Stimulated activated CD8-positive, alpha-beta memory T cell treated with anti-CD3 and anti-CD28 coated beads, Interleukin-7, amount 100 ng/mL, for 4 hours (primary cell): ENCODE measurements around the gene DYNLT1.
"Not testable (repeated sequence)": the region's sequence is repeated elsewhere in the genome, so short reads cannot be mapped to it uniquely, and the experiment has no call there.

ENCODE experiments used
- DNase-seq, 2 donors: peaks; one replicate each; pipeline ENCODE4 v3.0.0-alpha.2; 2020; ENCODE audit warnings: low read depth in 2 of 2

The DYNLT1 gene

DNA sequence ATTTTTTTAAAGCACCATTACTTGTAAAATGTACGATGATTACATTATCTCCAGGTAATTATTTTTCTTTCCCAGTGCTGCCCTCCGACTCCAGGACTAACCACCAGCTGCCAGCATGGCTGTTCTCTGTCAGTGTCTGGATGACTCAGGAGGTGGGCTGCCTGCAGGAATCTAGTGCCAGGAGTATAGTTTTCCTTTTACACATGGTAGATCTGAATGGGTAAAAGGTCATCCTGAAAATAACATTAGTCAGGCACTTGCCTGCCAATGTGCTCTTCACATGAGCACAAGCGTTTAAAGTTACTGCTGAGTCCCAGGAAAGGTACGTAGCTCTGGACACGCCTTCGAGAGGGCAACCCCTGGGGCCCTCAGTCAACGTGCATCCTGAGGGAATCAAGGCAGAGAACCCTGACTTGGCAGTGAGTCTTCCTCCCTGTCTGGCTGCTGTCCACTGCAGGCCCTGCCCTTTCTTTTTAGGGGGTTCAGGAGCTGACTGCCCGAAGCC is 2.4 kb downstream of the DYNLT1 start:
- DNase-seq: no peak

DNA sequence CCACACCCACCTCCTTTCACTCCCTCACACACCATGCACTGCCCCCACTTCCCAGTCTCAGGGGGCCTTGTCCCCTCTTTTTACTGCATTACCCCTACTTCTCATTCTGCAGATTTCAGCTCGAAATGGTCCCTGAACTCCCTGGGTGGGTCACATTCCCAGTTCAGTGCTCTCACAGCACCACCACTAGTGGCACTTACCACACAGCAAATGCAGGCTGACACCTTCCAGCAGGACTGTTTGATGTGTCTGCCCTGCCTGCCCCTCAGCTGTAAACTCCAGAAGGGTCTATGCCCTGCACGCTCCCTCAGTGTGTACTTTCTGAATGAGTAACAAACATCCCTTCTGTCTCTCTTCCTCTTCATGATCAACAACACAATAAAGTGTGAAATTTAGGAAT is 4.0 kb downstream of the DYNLT1 start:
- no peak for DNase-seq

DNA sequence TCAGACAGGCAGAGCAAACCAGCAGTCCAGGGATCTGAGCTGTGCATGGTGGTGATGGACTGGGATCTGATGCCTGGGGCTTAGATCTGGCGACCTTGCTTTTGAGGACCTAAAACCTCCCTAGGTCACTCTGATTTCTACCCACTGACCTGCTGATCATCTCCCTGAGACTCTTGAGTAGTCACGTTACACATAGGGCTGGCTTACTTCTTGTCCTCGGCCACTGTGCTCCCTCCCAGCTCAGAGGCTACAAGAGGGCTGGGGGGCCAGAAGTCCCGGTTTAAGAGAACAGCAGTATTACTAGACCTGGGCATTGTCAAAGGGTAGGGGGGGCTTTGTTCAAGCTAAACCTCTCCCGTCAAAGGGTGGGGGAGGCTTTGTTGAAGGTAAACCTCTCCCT is 5.5 kb downstream of the DYNLT1 start:
- DNase-seq: no peak

DNA sequence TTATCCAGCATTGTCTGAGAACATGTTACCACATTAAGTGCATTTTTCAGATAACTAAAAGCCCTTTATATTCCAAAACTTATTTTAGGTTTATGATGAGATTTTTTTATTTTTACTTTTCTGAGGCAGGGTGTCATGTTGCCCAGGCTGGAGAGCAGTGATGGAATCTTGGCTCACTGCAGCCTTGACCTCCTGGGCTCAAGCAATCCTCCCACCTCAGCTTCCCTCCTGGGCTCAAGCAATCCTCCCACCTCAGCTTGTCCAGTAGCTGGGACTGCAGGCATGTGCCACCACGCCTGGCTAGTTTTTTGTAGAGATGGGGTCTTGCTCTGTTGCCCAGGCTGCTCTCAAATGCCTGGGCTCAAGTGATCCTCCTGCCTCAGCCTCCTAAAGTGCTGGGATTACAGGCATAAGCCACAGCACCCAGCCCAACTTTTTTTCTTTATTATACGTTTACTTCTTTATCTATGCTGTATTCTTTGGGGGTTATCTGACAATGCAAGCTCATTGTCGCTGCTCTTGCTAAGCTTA is 6.2 kb downstream of the DYNLT1 start:
- DNase-seq: no peak

DNA sequence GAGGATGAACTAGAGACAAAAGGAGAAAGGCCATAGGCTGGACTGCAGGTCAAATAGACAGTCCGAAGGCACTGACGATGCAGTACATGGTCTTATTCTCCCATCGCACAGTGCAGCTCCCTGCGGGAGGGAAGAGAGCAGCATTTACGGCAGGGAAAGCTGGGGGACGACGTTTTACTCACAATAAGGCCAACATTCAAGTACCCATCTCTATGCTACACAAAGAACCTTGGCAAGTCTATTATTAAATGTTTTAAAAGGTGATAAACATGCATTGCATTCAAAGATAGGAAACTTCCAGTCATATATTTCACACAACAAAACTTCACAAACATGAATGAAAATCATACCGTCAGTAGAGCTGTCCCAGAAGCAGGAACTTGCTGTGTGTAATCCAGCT is 7.8 kb downstream of the DYNLT1 start:
- no peak for DNase-seq

DNA sequence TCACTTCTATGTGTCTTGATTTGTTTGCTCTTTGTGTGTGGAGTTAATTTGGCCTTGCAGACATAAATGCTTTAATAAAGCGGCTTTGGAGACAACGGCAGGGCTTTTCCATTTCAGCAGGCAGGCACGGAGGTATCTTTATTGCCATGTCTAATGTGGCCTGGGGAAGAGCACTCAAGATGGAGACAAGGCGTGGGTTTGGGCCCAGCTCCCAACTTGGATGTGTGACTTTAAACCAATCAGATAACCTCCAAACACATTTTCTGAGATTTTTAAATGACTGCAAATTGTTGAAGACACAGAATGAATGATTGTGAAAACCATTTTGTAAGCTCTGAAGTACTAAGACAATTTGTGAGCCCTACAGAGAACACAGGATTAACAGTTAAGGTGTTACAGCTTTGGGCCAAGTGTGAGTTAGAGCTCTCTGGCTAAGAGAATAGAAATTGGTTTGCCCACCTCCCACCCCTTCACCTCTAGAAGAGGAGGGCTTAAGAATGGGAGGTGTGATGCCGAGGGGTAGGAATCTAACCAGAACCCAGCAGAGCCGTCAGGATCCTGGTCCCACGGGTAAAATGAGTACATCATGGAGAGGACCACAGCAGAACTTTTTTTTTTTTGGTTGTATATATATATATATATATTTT is 9.0 kb downstream of the DYNLT1 start:
- no peak for DNase-seq

DNA sequence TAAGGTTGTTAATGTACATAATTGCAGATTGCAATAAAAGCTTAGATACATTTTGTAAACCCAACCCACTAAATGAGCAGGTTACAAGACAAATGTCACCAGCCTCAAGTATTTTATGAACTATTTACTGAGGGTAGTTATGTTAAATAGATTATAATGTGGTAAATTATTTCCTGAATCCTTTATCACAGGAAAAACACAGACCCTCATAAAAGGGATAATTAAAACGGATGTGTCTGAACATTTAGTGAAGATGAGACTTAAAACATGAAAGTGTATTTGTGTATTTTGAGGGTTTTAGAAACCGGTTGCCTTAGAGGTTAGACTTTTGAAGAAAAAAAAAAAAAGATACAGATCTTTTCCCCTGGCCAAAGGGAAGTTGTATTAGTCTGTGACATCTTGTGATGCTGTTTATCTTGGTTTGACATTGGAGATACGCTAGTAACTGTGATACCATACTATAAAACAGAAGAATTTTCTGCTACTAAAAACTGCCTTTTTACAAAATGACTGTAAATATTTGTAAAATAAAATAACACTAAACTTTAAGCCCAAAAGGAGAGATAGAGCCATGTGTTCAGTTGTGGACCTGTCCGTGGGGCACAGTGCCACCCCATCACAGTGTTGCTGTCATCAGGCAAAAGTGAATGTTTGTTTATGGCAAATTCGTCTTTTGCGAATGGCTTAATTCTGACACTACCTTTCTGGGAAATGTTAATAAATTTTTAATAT is 9.7 kb downstream of the DYNLT1 start:
- no peak for DNase-seq

DNA sequence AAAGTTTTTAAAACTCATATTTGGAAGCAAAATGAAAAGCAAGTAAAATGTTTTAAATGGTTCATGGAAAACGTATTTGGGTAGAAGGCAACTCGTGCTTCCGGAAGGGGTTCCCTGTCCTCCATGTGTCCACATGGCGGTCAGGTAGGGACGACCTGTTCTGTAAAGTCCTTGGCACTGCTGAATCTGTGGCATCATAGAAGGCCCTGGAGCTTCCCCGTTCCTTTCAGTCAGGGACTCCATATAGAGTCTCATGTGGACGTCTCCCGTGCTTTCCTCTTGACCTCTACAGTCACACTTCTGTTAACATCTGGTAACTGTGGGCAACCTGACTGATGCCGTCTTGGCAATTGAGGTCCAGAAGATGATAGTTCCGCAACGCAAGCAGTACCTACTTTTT is 11.4 kb downstream of the DYNLT1 start:
- no peak for DNase-seq

DNA sequence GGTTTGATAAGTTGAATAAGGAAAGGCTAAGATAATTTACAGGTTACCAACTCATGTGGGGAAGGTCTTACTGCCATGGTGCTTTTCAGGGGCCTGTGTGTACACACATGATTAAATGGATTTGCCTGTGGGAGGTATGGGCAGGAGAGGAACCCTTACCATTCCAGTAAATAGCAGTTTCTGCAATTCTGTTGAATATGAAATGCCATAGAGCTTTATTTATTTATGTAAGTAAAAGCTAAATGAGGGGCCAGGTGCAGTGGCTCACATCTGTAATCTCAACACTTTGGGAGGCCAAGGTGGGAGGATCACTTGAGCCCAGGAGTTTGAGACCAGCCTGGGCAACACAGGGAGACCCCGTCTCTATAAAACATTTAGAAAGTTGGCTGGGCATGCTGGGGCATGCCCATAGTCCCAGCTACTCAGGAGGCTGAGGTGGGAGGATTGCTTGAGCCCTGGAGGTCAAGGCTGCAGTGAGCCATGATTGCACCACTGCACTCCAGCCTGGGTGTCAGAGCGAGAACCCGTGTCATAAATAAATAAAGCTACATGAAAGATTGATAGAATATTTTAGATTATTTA is 11.9 kb downstream of the DYNLT1 start:
- not testable (repeated sequence) for DNase-seq

DNA sequence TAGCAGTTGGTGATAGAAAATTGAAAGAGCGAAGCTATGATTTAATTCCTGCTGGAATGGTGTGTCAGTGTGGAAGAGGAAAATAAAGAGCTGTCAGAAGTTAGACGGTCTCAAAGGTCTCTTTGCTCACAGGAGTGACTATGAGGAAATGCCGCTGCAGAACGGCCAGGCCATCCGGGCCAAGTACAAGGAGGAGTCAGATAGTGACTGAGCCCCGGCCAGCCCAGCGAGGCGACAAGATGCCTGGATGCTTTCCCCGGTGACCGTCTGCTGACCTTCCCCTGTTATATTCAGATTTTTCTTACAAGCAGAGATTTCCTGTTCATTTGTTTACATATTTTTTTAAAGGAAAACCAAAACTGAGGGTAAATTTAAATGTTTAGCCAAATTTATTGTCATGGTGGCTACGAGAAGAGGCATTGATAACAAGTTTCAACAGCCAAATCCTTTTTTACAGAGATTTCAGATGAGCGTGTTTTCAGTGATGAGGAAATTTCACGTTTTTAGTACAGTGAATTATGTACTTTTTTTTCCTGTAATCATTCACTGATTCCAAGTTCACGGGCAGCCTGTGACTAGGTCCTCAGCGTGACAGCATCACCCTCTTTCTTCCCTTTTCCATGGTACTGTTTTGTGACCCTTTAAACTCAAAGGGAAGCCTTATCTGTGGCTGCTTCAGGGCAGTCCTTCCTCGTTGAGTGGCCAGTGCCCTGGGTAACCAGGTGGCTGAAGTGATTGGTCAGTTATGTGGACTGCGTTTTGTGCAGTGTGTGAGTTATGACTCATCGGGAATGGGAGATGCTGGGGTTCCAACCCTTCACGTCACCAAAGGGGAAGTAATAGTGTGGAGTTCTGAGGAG is 12.6 kb downstream of the DYNLT1 start:
- DNase-seq: no peak

DNA sequence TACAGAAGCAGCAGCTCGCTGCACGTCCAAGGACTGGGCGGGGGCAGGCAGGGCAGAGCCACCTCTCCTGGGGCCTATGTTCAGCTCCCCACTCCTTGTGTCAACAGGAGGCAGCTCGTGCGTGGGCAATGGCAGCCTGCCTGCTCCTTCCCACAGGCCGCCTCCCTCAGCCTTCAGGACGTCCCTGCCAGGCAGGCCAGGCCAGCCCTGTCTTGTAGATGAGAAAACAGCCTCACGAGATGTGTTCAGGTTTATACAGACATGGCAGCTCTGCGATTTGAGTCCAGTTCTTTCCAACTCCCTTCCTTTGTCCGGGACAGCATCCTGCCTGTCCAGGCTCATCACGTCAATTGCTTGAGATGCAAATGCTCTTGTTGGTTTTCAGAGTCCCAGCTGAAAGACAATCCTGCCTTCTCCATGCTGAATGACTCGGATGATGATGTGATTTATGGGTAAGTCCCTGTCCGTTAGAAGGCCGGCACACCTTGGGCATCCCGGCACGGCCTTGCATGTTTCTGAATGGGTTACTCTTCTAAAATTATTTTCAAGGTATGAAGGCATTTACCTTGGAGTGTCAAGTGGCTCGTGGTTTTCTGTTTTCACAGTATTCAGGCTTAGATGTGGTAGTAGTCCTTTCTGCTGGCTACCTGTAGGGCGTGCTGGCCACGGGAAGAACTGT is 13.5 kb downstream of the DYNLT1 start:
- DNase-seq: no peak

DNA sequence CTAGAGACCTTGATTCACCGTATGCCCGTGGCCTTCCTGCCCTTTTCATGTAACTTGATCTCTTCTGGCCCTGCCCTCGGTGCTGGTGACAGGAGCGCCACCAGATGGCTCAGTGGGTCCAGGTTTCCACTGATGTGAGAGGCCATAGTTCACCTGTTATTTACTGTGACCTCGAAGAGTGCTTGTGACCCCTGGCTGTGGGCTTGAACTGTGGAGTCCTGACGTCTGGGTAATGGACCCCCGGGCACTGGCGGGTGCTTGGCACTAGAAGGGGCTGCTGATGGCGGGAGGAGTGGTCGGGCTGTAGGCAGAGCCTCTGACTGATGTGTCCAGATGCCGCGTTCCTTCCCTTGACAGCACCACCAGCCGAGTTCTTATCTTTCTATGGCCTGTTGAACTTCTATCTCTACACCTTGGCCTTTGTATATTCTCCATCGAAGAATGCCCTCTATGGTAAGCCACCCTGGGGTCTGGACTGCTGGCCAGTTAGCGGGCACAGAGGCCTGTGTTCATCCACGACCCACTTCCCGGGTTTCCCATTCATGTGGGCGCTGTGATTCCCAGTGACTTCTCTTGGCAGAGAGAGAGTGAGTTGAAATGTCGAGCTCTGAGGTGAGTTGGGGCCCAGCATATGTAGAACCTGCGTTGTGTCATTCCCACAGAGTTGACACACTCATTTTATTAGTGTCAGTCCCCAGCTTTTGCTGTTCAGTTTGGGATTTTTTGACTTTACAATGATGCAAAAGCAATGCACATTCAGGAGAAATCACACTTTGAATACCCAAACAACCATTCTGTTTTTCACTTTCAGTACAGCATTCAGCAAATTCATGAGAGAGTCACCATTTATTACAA is 14.9 kb downstream of the DYNLT1 start:
- DNase-seq: no peak

DNA sequence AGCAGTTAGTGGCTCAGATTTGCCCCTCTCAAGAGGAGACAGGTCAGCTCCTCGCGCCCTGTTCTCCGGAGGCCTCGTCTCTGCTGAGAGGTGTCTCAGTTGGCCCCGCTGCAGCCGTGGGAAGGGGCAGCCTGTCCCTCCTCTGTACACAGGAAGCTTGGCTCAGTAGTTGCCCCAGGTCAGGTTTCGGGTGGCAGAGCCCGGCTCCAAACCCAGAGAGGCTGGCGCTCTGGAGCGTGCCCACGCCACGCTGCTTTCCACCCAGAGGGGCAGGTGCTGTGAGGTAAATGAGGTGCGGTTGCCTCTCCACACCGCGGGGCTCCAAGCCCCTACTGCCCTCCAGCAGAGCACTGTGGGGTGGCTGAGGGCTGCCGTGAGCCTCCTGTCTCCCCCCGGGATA is 16.0 kb downstream of the DYNLT1 start:
- DNase-seq: no peak

DNA sequence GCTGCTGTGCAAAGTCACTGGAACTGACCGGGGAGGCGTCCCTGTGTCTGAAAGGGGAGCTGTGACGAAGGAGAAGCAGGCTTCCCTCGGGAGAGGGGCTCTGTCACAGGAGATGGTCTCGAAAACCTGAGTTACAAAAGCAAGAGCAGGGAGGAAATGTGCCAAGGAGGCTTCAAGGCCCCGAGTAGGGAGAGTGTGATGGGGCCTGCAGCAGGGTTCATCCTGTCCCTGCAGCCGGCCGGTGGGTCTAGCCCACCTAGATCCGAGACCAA is 16.7 kb downstream of the DYNLT1 start:
- no peak for DNase-seq

DNA sequence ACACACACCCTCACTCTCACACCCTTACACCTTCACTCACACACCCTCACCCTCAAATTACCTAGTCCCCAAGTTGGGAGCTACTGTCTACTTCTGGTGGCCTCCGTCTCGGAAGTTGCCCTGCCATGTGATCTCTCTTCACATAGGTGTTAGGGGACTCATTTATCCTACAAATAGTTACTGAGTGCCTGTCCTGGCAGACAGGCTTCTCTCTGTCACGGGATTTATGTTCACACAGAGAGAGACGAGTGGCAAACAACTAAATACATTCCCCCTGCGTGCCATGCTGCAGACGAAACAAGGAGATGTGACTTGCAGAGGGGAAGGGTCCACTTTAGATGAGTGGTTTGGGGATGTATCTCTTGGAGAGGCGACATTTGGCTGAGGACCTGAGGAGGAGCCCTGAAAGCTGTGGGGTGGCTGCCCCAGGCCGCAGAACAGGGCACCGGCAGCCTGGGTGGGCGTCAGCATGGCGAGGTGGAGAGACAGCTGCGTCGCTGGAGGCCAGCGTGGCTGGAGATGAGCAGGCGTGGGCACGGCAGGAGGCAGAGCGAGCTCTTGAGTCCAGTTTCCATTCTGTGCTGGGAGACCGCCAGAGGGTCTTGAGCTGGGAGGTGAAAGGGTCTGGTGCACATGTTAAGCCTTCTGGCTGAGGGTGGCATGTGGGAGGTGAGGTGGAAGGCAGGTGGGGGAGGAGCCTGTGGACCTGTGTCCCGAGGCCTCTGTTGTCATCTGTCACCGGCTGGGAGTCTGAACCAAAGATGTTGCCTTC is 17.2 kb downstream of the DYNLT1 start:
- DNase-seq: no peak

DNA sequence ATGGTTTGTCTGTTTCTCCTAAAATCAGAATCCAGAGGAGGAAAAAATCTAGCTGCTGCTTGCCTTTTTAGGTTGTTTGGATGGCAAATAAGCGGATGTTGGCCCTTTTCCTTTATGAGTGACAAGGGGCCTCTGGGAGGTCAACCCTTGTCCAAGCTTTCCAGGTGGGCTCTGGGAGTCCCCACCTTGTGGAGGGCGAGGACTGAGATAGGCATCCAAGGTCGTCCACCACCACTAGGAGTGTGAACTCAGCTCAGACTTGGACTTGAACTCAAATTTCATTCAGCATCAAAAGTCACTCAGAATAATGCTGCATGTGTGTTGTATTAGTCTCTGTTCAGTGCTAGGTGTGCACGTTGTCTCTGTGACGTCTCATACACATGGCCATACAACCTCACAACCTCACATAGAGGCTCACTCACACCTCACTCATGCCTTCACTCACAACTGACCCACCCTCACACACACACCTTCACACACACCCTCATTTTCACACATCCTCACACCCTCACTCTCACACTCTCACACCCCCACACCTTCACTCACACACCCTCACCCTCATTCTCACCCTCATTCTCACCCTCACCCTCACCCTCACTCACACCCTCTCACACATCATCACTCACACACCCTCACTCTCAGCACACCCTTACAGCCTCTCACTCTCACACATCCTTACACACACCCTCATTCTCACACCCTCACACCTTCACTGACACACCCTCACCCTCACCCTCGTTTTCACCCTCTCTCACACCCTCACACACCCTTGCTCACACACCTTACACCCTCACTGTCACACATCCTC is 18.0 kb downstream of the DYNLT1 start:
- no peak for DNase-seq

DNA sequence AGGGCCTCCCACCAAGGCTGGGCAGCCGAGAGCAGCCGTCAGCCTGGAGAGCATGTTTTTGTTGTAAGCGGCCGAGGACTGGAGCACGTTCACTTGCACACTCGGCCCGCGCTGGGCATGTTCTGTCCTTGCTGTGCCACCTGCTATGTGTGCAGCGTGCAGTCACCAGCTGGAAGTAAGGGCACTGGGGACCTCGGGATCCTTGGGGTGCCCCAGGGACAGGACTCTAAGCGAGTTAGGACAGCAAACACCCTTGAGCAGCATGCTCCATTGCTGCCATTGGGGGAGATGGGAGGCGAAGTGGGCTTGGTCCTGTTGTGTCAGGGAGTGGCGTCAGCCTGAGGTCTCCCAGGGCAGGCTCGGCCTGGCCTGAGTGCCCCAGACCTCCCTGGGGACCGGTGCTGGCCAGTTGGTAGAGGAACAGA is 18.6 kb downstream of the DYNLT1 start:
- no peak for DNase-seq

DNA sequence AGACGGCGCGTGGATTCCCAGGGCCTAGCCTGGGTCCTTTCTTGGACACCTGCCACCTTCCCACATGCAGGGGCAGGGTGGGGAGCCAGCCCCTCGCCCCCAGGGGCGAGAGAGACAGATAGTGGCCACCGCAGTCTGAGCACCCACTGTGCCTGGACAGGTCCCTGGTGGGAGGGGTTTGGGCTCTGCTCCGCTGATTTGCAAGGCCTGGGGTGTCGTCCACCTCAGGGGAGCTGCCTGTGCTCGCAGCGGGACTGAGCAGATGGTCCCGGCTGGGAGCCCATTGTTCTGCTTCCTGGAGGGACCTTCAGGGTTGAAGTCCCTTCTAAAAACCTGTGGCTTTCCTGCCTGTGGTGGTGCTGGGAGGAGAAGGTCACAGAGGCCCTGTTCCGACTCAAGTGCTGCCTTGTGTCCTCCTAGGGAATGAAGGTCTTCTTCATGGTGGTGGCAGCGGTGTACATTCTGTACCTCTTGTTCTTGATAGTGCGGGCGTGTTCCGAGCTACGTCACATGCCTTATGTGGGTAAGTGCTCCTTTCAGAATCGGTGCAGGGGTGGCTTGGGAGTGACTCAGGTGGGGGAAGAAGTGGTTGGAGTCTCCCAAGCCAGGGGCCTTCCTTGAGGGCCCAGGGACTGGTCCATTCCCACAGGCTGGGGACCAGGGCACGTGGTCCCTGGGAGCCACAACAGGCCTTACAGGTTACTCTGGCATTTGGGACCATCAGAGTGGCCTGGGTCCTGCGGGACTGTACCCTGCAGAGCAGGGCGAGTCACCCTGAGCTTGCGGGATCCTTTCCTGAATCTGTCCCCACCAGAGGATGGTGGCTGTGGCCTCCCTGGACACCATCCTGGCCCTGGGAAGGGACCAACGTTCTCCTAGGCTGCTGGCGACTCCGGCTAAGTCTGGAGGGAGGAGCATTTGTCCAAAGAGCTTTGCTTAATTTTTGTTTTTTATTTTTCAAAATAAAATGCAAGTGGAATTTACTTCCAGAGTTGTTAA is 19.6 kb downstream of the DYNLT1 start:
- DNase-seq: no peak
